ENCODE data around the gene STK17A. TPM values are rescaled to one million over a fixed set of nuclear protein-coding genes. Genes with fewer than 3 reads are reported as not detected.
"Not testable (repeated sequence)": the region's sequence is repeated elsewhere in the genome, so short reads cannot be mapped to it uniquely, and the experiment has no call there.

STK17A gene
- total RNA-seq, 1 donor from 2014 or later, result 26.5 TPM

GRCh38 chr7:43625453-43625852 is 42.5 kb downstream of the STK17A start:
- no peak for DNase-seq
- peak; percentile 63 for ATAC-seq
- intact Hi-C loops (cut with micrococcal nuclease), result no loop called here

- intact Hi-C loops (cut with micrococcal nuclease), result no loop called here
- DNase-seq (no peak), ATAC-seq (peak; percentile 63)
These were observed 43.1 kb downstream of the STK17A start for GRCh38 chr7:43625980-43626379.

- DNase-seq (no peak), ATAC-seq (peak; percentile 37)
- intact Hi-C loops (cut with micrococcal nuclease), result no loop called here
These were observed 43.8 kb downstream of the STK17A start for GRCh38 chr7:43626695-43627094.

- DNase-seq; ATAC-seq; intact Hi-C loops (cut with micrococcal nuclease): not testable (repeated sequence)
These were observed 44.9 kb downstream of the STK17A start for GRCh38 chr7:43627798-43628197.

- intact Hi-C loops (cut with micrococcal nuclease), result no loop called here
- no peak for ATAC-seq
- no peak for DNase-seq
These were observed 45.5 kb downstream of the STK17A start for GRCh38 chr7:43628431-43628830.

GRCh38 chr7:43629857-43630256 is 46.9 kb downstream of the STK17A start:
- no peak for DNase-seq
- no peak for ATAC-seq
- intact Hi-C loops (cut with micrococcal nuclease), result no loop called here

GRCh38 chr7:43630482-43630881 is 47.6 kb downstream of the STK17A start:
- intact Hi-C loops (cut with micrococcal nuclease), result no loop called here
- ATAC-seq, result no peak

GRCh38 chr7:43631559-43631958 is 48.7 kb downstream of the STK17A start:
- no peak for DNase-seq
- intact Hi-C loops (cut with micrococcal nuclease), result no loop called here
- ATAC-seq, result no peak

More at GRCh38 chr7:43630482-43630881, 47.6 kb downstream of the STK17A start:
- DNase-seq, result no peak

GRCh38 chr7:43632746-43633145 is 49.8 kb downstream of the STK17A start:
- intact Hi-C loops (cut with micrococcal nuclease), result no loop called here
- ATAC-seq (no peak), DNase-seq (no peak)

GRCh38 chr7:43634384-43634783 is 51.5 kb downstream of the STK17A start:
- ATAC-seq, result no peak
- DNase-seq, result no peak
- intact Hi-C loops (cut with micrococcal nuclease), result no loop called here

- intact Hi-C loops (cut with micrococcal nuclease), result no loop called here
- ATAC-seq (peak; percentile 57), DNase-seq (no peak)
These were observed 53.2 kb downstream of the STK17A start for GRCh38 chr7:43636093-43636492.

- no peak for DNase-seq
- ATAC-seq, result no peak
- intact Hi-C loops (cut with micrococcal nuclease), result no loop called here
These were observed 54.4 kb downstream of the STK17A start for GRCh38 chr7:43637114-43637806.

GRCh38 chr7:43639858-43640491 is 57.1 kb downstream of the STK17A start:
- intact Hi-C loops (cut with micrococcal nuclease), result no loop called here
- peak; percentile 83 for ATAC-seq
- DNase-seq, result peak; percentile 65

- intact Hi-C loops (cut with micrococcal nuclease), result no loop called here
- ATAC-seq, result no peak
These were observed 57.8 kb downstream of the STK17A start for GRCh38 chr7:43640679-43641078.

GRCh38 chr7:43642897-43643630 is 60.2 kb downstream of the STK17A start:
- intact Hi-C loops (cut with micrococcal nuclease), result no loop called here
- DNase-seq (no peak), ATAC-seq (no peak)

More at GRCh38 chr7:43640679-43641078, 57.8 kb downstream of the STK17A start:
- no peak for DNase-seq

GRCh38 chr7:43643846-43644245 is 60.9 kb downstream of the STK17A start:
- no peak for DNase-seq
- no peak for ATAC-seq
- intact Hi-C loops (cut with micrococcal nuclease), result no loop called here

GRCh38 chr7:43645699-43646226 is 62.9 kb downstream of the STK17A start:
- intact Hi-C loops (cut with micrococcal nuclease), result no loop called here
- ATAC-seq (no peak), DNase-seq (no peak)

- DNase-seq (no peak), ATAC-seq (peak; percentile 50)
- intact Hi-C loops (cut with micrococcal nuclease), result no loop called here
These were observed 63.9 kb downstream of the STK17A start for GRCh38 chr7:43646603-43647338.

- no peak for DNase-seq
These were observed 64.4 kb downstream of the STK17A start for GRCh38 chr7:43647339-43647672.

More at GRCh38 chr7:43647339-43647672, 64.4 kb downstream of the STK17A start:
- ATAC-seq, result peak; percentile 18
- intact Hi-C loops (cut with micrococcal nuclease), result no loop called here

Measured in left ventricle myocardium superior (tissue), 1 donor.